ENCODE data around the gene TESK1.
"Not testable (repeated sequence)": the region's sequence is repeated elsewhere in the genome, so short reads cannot be mapped to it uniquely, and the experiment has no call there.

TESK1 gene

GRCh38 chr9:35604578-35605350 lies at the start of gene TESK1:
Gene TESK1, plus strand, starts transcription at chr9:35605262. Its CDS starts 358 bp downstream, at chr9:35605620.
- peak; percentile 83 for DNase-seq (ENCODE audit: low spot score)

DNA sequence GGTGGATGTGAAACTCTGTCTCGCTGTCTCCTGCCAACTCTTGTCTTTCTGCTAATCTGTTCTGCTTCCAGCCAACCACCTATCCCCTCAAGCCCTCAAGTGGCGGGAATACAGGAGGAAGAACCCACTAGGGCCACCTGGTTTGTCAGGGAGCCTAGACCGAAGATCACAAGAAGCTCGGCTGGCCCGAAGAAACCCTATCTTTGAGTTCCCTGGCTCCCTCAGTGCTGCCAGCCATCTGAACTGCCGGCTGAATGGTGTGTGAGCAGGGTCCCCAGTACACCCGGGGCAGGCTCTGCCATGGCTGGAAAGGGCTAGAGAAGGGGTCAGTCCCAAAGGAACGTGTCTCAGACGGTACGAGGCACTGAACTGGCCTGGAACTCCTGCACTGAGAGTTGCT lies 49.2 kb upstream of the TESK1 start:
- DNase-seq (ENCODE audit: low spot score): no peak

DNA sequence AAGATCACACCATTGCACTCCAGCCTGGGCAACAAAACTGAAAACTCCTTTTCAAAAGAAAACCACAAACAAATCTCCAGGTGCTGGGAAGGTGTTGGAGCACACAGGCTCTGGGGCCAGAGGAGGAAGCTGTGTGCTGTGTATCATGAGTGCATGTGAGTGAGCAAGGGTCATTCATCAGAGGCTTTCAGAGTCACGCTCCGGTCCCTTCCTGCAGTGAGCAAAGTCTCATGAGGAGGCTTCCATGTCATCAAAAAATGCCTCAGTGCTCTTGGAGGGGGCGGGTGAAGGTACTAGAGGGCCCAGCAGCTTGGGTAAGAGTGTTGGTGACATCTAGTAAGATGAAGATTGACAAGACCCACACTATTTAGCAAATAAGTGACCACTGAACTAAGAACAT lies 48.3 kb upstream of the TESK1 start:
- DNase-seq (ENCODE audit: low spot score): no peak

- DNase-seq (ENCODE audit: low spot score): no peak
These were observed 47.7 kb upstream of the TESK1 start for GRCh38 chr9:35557320-35557719.

- DNase-seq (ENCODE audit: low spot score): no peak
These were observed 46.9 kb upstream of the TESK1 start for GRCh38 chr9:35558185-35558584.

DNA sequence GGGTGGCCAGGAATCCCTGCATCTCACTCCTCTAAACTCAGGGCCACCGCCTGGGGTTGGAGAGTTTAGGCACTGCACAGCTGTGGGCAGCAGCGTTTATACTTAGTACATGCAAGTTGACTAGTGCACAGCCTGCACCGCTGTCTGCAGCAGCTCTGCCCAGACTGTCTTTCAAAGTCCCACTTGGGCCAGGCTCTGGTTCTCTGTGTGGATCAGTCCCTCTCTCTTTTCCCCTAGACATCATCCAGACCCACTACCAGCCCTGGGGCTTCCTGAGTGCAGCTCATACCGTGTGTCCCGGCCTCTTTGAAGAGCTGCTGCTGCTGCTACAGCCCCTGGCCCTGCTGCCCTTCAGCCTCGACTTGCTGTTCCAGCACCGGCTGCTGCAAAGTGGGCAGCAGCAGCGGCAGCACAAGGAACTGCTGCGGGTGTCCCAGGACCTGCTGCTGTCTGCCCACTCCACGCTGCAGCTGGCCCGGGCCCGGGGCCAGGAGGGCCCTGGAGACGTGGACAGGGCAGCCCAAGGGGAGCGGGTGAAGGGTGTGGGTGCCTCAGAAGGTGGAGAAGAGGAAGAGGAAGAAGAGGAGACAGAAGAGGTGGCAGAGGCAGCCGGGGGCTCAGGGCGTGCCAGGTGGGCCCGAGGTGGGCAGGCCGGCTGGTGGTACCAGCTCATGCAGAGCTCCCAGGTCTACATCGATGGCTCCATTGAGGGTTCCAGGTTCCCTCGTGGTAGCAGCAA lies 45.1 kb upstream of the TESK1 start:
- no peak for DNase-seq (ENCODE audit: low spot score)

DNA sequence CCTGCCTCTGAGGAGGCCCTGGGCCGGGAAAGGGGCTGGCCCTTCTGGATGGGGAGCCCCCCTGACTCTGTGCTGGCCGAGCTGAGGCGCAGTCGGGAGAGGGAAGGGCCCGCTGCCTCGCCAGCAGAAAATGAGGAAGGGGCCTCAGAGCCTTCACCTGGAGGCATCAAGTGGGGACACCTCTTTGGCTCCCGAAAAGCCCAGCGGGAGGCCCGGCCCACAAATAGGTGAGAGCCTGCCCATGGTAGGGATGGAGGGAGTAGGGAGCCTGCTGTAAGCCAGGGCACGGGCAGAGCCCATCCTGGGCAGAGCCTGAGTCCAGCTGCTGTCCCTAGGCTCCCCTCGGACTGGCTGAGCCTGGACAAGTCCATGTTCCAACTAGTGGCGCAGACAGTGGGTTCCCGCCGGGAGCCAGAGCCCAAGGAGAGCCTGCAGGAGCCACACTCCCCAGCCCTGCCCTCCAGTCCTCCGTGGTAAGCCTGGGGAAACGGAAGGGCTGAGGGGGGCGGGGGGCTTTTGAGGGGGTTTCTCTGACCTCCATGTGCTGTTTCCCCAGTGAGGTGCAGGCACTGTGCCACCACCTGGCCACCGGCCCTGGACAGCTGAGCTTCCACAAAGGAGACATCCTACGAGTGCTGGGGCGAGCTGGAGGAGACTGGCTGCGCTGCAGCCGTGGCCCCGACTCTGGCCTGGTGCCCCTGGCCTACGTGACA lies 44.3 kb upstream of the TESK1 start:
- no peak for DNase-seq (ENCODE audit: low spot score)

DNA sequence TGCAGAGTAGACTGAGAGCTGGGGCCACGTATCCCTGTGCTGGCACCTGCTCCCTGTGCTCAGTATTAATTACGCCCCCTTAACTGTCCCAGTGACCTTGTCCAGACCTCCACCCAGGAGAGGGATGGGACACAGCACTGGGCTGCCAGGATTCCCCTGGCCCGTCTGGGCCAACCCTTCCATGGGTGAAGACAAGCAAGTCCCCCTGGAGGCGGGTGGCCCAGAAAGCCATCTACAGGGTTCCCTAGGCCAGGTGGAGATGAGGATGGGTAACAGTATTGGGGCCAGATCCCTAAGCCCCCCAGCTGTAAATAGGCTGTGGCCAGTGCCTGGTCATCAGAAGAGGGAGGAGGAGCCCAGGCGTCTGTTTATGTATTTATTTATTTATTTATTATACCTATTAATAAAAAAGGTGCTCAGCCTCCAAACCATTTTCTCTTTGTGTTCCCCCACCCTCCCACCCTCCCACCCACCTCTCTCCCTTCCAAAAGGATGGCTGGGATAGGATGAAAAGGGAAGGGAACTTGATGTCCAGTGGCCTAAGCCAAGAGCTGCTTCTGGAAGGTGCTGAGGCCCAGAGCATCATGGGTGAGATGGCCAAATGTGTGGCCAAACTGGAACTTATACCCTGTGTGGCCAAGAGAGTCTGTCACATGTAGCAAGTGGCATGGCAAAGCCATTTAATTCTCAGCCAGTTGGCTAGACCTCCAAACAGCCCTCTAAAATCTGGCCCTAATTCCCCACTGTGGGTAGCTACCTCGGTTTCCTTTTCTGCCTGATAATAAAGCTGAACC lies 43.4 kb upstream of the TESK1 start:
- no peak for DNase-seq (ENCODE audit: low spot score)

GRCh38 chr9:35562895-35563780 lies 41.9 kb upstream of the TESK1 start:
- DNase-seq (ENCODE audit: low spot score): no peak

GRCh38 chr9:35563791-35564197 lies 41.3 kb upstream of the TESK1 start:
- no peak for DNase-seq (ENCODE audit: low spot score)

DNA sequence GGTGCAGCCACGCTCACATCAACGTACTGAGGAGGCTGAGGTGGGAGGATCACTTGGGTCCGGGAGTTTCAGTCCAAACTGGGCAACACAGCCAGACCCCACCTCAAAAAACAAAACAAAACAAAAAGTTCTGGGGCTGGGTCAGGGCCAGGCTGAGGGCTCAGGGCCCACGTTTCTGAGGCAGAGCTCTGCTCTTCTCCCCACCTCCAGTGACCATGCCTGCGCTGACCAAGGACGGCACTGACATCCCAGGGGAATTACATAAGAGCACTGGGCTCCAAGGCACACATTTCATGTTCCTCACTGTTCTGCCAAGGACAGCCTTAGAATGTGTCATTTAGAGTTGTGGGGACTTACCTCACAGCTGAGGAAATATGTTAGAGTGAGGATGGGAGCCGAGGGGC lies 40.4 kb upstream of the TESK1 start:
- DNase-seq (ENCODE audit: low spot score): no peak

GRCh38 chr9:35566417-35566816 lies 38.6 kb upstream of the TESK1 start:
- DNase-seq (ENCODE audit: low spot score): no peak

GRCh38 chr9:35568196-35568595 lies 36.9 kb upstream of the TESK1 start:
- no peak for DNase-seq (ENCODE audit: low spot score)

GRCh38 chr9:35569206-35569605 lies 35.9 kb upstream of the TESK1 start:
- no peak for DNase-seq (ENCODE audit: low spot score)

DNA sequence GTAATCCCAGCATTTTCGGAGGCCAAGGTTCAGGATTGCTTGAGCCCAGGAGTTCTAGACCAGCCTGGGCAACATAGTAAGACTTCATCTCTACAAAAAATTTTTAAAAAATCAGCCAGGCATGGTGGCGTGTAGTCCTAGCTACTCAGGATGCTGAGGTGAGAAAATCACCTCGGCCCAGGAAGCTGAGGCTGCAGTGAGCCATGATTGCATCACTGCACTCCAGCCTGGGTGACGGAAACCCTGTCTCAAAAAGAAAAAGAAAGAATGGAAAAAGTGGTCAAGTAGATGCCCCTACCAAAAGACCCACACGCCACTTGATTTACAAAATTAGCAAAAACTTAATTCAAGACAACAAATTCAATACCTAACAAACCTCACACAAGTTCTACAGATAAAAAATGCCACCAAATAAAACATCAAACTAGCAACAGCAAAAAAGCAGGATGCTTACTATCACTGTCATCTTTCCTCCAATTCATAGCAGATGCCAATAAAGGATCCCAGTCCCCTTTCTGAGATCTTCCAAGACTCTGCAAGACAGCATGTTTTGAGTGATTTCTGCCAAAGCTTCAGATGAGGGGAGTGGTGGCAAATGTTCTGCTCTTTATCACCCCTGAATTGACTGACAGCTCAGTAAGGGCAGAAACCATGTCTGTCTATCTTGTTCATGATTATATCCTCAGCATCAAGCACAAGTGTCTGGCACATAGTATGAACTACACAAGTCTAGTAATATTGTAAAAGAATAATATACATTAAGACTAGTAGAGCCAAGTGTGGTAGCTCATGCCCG lies 34.2 kb upstream of the TESK1 start:
- DNase-seq (ENCODE audit: low spot score): no peak

DNA sequence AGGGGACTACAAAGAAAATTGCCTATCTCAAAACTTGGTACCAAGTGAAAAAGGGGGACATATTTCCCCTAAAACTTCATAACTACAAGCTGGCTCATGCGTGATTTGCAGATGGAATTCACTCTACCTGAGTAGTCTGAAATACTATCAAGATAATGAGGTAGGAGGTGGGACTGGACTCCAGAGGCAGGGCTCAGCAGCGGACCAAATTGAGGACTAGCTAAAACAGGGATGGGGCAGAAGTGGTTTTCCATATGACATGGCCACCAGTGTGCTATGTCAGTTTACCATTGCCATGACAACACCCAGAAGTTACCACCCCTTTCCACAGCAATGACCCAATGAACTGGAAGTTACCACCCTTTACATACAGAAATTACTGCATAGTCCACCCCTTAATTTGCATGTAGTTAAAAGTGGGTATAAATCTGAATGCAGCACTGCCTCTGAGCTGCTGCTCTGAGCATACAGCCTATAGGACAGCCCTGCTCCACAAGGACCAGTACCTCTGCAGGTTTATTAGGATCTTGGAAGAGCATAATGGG lies 30.4 kb upstream of the TESK1 start:
- DNase-seq (ENCODE audit: low spot score): no peak

- DNase-seq (ENCODE audit: low spot score): no peak
These were observed 29.6 kb upstream of the TESK1 start for GRCh38 chr9:35575478-35575877.

DNA sequence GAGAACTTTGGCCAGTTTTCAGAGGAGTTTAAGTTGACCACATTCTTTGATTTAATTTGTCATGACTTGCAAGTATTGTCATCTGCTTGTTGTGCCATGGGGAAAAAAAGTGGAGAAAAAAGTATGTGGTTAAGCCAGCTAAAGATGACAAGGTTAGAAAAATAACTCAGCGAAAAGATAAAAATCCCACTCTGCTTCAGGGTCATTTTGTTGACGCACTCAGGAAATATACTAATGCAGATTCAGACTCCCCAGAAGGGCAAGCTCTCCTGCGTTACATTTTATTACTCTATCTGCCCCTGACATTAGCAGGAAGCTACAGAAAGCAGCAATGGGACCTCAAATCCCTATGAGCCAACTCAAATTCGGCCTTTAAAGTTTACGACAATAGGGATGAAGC lies 27.6 kb upstream of the TESK1 start:
- DNase-seq (ENCODE audit: low spot score): no peak

DNA sequence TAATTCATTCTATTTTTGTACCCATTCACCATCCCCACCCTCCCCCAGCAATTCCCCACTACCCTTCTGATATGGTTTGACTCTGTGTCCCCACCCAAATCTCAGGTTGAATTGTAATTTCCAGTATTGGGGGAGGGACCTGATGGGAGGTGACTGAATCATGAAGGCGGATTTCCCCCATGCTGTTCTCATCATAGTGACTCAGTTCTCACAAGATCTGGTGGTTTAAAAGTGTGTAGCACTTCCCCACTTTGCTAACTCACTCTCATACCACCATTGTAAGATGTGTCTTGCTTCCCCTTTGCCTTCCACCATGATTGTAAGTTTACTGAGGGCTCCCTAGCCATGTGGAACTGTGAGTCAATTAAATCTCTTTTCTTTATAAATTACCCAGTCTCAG lies 25.9 kb upstream of the TESK1 start:
- no peak for DNase-seq (ENCODE audit: low spot score)

DNA sequence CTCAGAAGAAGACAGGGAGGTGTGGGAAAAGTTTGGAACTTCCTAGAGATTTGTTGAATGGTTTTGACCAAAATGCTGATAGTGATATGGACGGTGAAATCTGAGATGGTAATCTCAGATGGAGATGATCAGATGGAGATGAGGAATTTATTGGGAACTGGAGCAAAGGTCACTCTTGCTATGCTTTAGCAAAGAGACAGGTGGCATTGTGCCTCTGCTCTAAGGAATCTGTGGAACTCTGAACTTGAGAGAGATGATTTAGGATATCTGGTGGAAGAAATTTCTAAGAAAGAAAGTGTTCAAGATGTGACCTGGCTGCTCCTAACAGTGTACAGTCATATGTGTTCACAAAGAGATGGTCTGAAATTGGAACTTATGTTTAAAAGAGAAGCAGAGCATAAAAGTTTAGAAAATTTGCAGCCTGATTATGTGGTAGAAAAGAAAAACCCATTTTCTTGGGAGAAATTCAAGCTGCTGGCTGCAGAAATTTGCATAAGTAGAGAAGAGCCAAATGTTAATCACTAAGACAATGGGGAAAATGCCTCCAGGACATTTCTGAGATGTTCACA lies 25.3 kb upstream of the TESK1 start:
- not testable (repeated sequence) for DNase-seq (ENCODE audit: low spot score)
